IPS-18a (cell line): ENCODE data around the gene CTDSPL.

Source experiments
- H3K27ac ChIP-seq: one replicate; pipeline ENCODE4 v1.5.1; 2013; ENCODE audit warnings: low read length
- H3K27me3 ChIP-seq: one replicate; pipeline ENCODE4 v1.6.1; 2013; ENCODE audit warnings: mild to moderate bottlenecking, low read length; ENCODE audit not compliant: control insufficient read depth, insufficient read depth
- H3K36me3 ChIP-seq: one replicate; pipeline ENCODE4 v1.6.1; 2013; ENCODE audit warnings: low read depth, low read length; ENCODE audit not compliant: control insufficient read depth
- H3K4me1 ChIP-seq: one replicate; pipeline ENCODE4 v1.6.1; 2013; ENCODE audit warnings: low read depth, low read length; ENCODE audit not compliant: control insufficient read depth
- H3K4me3 ChIP-seq: one replicate; pipeline ENCODE4 v1.5.1; 2013; ENCODE audit warnings: low read length
- H3K9ac ChIP-seq: one replicate; pipeline ENCODE4 v1.6.1; 2013; ENCODE audit warnings: mild to moderate bottlenecking, low read length, moderate library complexity
- H3K9me3 ChIP-seq: one replicate; pipeline ENCODE4 v1.6.1; 2013; ENCODE audit warnings: low read depth, low read length; ENCODE audit not compliant: control insufficient read depth

Gene CTDSPL

DNA sequence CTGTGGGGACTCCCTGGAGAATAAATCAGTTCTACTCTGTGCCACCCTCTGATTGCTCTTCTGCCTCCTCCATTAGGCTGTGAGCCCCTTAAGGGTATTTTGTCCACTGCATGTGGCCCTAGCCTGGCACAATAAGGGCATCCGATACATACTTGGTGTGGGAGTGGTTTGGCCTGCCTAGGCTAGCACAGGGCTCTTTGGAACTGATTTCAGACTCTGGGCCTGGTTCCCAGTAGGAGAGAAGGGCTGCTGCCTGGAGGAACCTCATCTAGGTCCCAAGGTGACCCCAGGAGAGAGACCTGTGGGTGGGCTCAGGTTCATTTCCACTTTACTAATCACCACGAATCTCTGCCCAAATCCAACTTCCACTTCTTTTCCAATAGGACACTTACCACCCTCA lies 5.3 kb upstream of the CTDSPL start:
- Histone ChIP-seq H3K4me1 (peaks cover 7% of the 10 kb centered on the region), H3K27me3 (peaks cover 12% of the 10 kb centered on the region), H3K36me3 (no peaks in the 10 kb centered on the region), H3K27ac (no peak overlapping the region), H3K9me3 (no peaks in the 10 kb centered on the region), H3K4me3 (no peak overlapping the region), H3K9ac (no peak overlapping the region)

- H3K9ac ChIP-seq = no peak overlapping the region
- H3K36me3 ChIP-seq = no peaks in the 10 kb centered on the region
- peaks cover 4% of the 10 kb centered on the region for H3K4me1 ChIP-seq
- no peak overlapping the region for H3K4me3 ChIP-seq
- no peaks in the 10 kb centered on the region for H3K9me3 ChIP-seq
- H3K27ac ChIP-seq = no peak overlapping the region
- peaks cover 19% of the 10 kb centered on the region for H3K27me3 ChIP-seq
Observed at GRCh38 chr3:37858742-37859141, 2.9 kb upstream of the CTDSPL start.

DNA sequence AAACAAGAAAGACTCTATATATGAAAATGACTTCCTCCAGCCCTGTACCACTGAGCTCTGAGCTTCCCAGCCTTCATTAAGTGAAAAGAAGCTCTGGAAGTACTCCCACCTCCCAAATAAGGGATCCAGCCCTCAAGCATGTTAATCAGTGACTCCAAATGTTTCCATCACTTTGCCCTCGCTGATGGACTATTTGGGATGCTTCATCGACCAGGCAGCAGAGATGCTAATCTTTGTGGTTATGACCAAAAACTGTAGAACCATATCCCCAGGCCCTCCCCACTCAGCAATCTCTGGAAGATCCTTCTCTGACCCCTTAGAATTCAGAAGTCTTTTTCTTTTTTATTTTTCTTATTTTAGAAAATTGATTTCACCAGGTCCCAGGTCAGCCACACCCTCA lies 2.3 kb upstream of the CTDSPL start:
- Histone ChIP-seq H3K27ac (no peak overlapping the region), H3K9me3 (no peaks in the 10 kb centered on the region), H3K4me3 (no peak overlapping the region), H3K4me1 (peaks cover 10% of the 10 kb centered on the region), H3K27me3 (peaks cover 19% of the 10 kb centered on the region), H3K9ac (no peak overlapping the region), H3K36me3 (no peaks in the 10 kb centered on the region)

DNA sequence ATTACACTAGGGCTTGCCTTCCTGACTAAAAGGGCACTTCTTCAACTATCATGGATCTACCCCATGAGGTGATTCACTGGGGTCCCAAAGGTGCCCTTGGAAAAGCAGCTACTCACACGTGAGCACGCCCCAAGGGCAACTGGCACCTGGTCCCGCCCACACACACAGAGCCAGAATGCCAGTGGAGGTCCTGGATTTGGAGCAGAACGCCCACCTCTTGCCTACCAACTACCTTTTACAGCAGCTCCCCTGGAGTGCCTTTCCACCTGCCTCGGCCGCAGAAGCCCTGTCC lies 1.8 kb upstream of the CTDSPL start:
- Histone ChIP-seq H3K4me3 (no peak overlapping the region), H3K27me3 (peaks cover 19% of the 10 kb centered on the region), H3K36me3 (no peaks in the 10 kb centered on the region), H3K9ac (no peak overlapping the region), H3K9me3 (no peaks in the 10 kb centered on the region), H3K4me1 (peaks cover 11% of the 10 kb centered on the region), H3K27ac (no peak overlapping the region)

DNA sequence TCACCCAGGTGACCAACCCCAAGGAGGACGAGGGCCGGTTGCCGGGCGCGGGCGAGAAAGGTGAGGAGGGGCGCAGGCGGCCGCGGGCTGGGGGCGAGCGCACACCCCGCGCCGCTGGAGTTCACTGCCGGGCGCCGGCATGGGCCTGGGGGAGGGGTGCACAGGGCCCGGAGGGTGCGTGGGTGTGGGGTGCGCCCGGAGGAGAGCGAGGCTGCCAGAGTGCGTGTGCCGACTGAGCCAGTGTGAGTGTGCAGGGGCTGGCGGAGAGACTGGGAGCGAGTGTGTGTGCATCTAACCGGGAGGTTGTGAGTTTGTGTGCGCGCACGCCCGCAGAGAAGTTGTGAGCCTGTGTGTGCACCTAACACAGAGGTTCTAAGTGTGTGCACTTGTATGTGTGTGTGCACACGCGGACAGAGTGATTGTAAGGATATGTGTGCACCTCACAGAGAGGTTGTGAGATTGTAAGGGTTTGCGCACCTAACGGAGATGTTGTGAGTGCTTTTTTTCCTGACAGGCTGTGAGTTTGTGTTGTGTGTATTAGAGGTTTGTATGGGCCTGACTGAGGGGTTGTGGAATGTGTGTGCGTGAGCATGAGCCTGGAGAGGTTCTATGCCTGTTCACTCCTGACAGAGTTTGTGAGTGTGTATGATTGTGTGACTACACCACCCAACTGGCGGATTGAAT lies 681 bp downstream of the CTDSPL start:
- H3K9ac ChIP-seq = peak overlapping the region; percentile 31
- no peak overlapping the region for H3K27ac ChIP-seq

DNA sequence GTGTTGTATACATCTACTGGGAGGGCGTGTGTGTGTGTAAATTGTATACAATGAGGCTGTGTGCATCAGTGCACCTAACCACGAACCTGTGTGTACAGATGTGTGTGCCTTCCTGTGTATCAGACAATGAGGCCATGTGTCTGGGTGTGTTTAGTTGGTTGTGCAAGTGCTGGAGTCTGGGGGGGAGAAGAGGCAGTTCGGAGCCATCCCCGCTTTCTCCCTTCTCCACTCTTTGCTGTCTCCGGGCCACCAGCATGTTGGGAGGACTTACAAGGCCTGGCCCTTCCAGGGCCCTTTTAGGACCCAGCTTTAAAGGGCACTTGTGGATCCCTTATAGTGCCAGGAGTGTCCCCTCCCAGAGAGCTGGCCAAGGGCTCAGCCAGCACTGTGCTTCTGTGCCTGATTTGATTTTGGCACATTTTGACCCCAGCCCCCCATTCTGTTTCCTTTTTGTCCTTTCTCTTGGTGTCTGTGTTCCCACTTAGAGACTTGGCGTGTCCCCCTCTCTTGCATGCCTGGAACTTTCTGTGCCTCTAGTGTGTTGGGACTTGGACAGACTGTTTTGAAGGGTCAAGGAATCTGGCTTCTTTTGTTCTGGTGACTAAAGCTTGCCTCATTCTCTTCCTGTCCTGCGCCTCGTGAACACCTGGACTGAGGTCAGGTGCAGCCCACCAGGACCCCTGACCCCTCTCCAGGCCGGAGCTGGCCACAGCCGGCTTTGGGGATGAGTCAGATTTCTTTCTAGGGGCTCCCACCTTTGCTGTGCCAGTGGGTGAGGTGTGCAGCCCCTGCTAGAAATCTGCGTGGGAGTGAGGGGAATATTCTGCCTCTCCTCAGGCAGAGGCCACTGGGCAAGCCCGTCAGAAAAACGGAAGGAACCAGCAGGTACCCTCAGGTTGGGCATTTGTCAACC lies 1.5 kb downstream of the CTDSPL start:
- Histone ChIP-seq H3K27me3 (peaks cover 19% of the 10 kb centered on the region), H3K9me3 (no peaks in the 10 kb centered on the region), H3K36me3 (no peaks in the 10 kb centered on the region), H3K9ac (no peak overlapping the region), H3K4me1 (peaks cover 11% of the 10 kb centered on the region), H3K27ac (no peak overlapping the region), H3K4me3 (peak overlapping the region; percentile 60)

More for the DNA sequence above, 681 bp downstream of the CTDSPL start:
- Histone ChIP-seq H3K27me3 (peaks cover 19% of the 10 kb centered on the region), H3K36me3 (no peaks in the 10 kb centered on the region), H3K9me3 (no peaks in the 10 kb centered on the region), H3K4me3 (peak overlapping the region; percentile 60), H3K4me1 (peaks cover 11% of the 10 kb centered on the region)

- Histone ChIP-seq H3K4me3 (no peak overlapping the region), H3K9ac (no peak overlapping the region), H3K36me3 (no peaks in the 10 kb centered on the region), H3K27ac (no peak overlapping the region), H3K27me3 (peaks cover 17% of the 10 kb centered on the region), H3K4me1 (peaks cover 11% of the 10 kb centered on the region), H3K9me3 (no peaks in the 10 kb centered on the region)
Observed at GRCh38 chr3:37863949-37864822, 2.5 kb downstream of the CTDSPL start.

DNA sequence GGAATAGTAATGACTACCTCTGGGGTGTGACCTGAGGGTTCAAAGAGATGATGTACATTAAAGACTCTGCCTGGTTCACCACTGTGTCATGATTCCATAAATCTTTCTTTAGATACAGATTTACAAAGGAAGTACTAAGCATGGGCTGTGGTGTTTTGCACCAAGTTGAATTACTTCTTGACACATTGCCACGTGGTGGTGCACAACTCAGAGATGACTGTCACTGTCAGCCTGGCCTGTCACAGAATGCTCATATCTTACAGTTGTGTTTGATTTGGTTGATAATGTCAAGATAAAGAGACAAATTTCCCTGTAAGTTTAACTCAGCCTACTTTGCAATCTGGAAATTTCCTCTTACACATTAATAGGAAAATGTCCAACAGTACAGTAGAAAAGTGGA lies 3.2 kb downstream of the CTDSPL start:
- H3K36me3 ChIP-seq = no peaks in the 10 kb centered on the region
- peaks cover 10% of the 10 kb centered on the region for H3K27me3 ChIP-seq
- H3K4me1 ChIP-seq = peaks cover 11% of the 10 kb centered on the region
- no peak overlapping the region for H3K9ac ChIP-seq
- no peaks in the 10 kb centered on the region for H3K9me3 ChIP-seq
- no peak overlapping the region for H3K27ac ChIP-seq
- H3K4me3 ChIP-seq = no peak overlapping the region

- H3K9me3 ChIP-seq = no peaks in the 10 kb centered on the region
- H3K36me3 ChIP-seq = no peaks in the 10 kb centered on the region
- H3K27ac ChIP-seq = no peak overlapping the region
- H3K4me1 ChIP-seq = peaks cover 11% of the 10 kb centered on the region
- no peak overlapping the region for H3K4me3 ChIP-seq
- H3K27me3 ChIP-seq = peaks cover 7% of the 10 kb centered on the region
- H3K9ac ChIP-seq = no peak overlapping the region
Observed at GRCh38 chr3:37867144-37867543, 5.5 kb downstream of the CTDSPL start.

DNA sequence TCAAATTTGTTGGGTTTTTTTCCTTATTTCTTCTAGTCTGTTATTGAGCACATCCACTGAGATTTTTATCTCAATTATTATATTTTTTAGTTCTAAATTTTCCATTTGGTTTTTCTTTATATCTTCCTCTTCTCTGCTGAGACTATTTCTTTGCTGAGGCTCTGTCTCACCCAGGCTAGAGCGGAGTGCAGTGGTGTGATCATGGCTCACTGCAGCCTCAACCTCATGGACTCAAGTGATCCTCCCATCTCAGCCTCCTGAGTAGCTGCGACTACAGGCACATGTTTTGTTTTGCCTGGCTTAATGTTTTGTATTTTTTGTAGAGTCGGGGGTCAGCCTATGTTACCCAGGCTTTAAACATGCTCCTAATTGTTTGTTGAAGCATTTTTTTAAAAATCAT lies 10.2 kb downstream of the CTDSPL start:
- Histone ChIP-seq H3K36me3 (no peaks in the 10 kb centered on the region), H3K9ac (no peak overlapping the region), H3K27ac (no peak overlapping the region), H3K9me3 (no peaks in the 10 kb centered on the region), H3K4me3 (no peak overlapping the region), H3K4me1 (peaks cover 3% of the 10 kb centered on the region), H3K27me3 (no peaks in the 10 kb centered on the region)

DNA sequence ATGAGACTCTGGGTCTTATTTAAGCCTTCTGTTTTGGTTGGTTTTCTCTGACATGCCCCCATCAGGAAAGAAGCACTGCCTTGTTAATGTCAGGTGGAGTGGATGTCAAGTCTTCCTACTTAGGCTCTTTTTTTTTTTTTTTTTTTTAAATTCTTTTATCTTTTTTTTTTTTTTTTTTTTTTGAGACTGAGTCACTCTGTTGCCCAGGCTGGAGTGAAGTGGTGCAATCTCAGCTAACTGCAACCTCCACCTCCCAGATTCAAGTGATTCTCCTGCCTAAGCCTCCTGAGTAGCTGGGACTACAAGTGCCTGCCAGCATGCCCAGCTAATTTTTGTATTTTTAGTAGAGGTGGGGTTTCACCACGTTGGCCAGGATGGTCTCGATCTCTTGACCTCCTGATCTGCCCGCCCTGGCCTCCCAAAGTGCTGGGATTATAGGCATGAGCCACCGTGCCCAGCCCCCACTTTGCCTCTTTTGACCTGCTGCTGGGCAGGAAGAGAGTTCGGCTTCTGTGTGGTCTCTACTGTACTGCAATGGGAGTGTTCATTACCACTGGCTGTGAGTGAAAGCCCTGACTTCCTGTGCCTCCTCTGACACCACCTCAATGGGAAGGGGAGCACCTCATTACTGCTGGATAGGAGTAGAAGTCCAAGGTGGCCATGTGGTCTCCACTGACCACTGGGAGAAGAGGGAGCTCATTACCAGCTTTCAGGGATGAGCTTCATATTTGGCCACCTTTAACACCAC lies 10.9 kb downstream of the CTDSPL start:
- Histone ChIP-seq H3K36me3 (no peaks in the 10 kb centered on the region), H3K4me1 (peaks cover 3% of the 10 kb centered on the region), H3K4me3 (no peak overlapping the region), H3K27ac (no peak overlapping the region), H3K27me3 (no peaks in the 10 kb centered on the region), H3K9ac (no peak overlapping the region), H3K9me3 (no peaks in the 10 kb centered on the region)
